ENCODE data around the gene RBL2. TPM values are rescaled to one million over a fixed set of nuclear protein-coding genes. Genes with fewer than 3 reads are reported as not detected.

RBL2 gene
- total and polyA plus RNA-seq, 2 of the 13 experiments (the other 11 are each of a cell fraction or from before 2014, with no cell fraction given), result 41.2 to 60.9 TPM

GRCh38 chr16:53509906-53510703 is 75.8 kb downstream of the RBL2 start (continued):
- TF ChIP-seq, protein P1, sequence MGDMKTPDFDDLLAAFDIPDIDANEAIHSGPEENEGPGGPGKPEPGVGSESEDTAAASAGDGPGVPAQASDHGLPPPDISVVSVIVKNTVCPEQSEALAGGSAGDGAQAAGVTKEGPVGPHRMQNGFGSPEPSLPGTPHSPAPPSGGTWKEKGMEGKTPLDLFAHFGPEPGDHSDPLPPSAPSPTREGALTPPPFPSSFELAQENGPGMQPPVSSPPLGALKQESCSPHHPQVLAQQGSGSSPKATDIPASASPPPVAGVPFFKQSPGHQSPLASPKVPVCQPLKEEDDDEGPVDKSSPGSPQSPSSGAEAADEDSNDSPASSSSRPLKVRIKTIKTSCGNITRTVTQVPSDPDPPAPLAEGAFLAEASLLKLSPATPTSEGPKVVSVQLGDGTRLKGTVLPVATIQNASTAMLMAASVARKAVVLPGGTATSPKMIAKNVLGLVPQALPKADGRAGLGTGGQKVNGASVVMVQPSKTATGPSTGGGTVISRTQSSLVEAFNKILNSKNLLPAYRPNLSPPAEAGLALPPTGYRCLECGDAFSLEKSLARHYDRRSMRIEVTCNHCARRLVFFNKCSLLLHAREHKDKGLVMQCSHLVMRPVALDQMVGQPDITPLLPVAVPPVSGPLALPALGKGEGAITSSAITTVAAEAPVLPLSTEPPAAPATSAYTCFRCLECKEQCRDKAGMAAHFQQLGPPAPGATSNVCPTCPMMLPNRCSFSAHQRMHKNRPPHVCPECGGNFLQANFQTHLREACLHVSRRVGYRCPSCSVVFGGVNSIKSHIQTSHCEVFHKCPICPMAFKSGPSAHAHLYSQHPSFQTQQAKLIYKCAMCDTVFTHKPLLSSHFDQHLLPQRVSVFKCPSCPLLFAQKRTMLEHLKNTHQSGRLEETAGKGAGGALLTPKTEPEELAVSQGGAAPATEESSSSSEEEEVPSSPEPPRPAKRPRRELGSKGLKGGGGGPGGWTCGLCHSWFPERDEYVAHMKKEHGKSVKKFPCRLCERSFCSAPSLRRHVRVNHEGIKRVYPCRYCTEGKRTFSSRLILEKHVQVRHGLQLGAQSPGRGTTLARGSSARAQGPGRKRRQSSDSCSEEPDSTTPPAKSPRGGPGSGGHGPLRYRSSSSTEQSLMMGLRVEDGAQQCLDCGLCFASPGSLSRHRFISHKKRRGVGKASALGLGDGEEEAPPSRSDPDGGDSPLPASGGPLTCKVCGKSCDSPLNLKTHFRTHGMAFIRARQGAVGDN (CRISPR knock-in tag; IDR thresholded peaks at IDR 0.05), result peak; percentile 79
- TF ChIP-seq ZNF547 (CRISPR knock-in tag; IDR thresholded peaks at IDR 0.05) (no peak), ZNF432 (CRISPR knock-in tag; IDR thresholded peaks at IDR 0.05; ENCODE audit: borderline replicate concordance) (no peak), ZNF205 (CRISPR knock-in tag; IDR thresholded peaks at IDR 0.05) (no peak), RARA (CRISPR knock-in tag; IDR thresholded peaks at IDR 0.05) (peak; percentile 48; the same call in 1 of the 2 replicates), GATAD2A (CRISPR knock-in tag; IDR thresholded peaks at IDR 0.05) (peak; percentile 50), MEIS1 (CRISPR knock-in tag; IDR thresholded peaks at IDR 0.05; ENCODE audit: borderline replicate concordance) (peak; percentile 57; the same call in 1 of the 2 replicates), ASH2L (IDR thresholded peaks at IDR 0.05; ENCODE audit: insufficient read length, low read depth, low read length) (peak; percentile 58), SMC3 (IDR thresholded peaks at IDR 0.05; ENCODE audit: low read length) (peak; percentile 85), NR3C1 (CRISPR knock-in tag; IDR thresholded peaks at IDR 0.05) (no peak), TIGD3 (CRISPR knock-in tag; IDR thresholded peaks at IDR 0.05; ENCODE audit: borderline replicate concordance) (0 out of 2 replicates have a peak, but pooled peaks have one; percentile 65), ZSCAN20 (CRISPR knock-in tag; IDR thresholded peaks at IDR 0.05; ENCODE audit: borderline replicate concordance) (no peak), MAFF (IDR thresholded peaks at IDR 0.05; ENCODE audit: low read depth, low read length) (no peak), ZNF335 (CRISPR knock-in tag; IDR thresholded peaks at IDR 0.05) (0 out of 2 replicates have a peak, but pooled peaks have one; percentile 51), SMYD3 (CRISPR knock-in tag; IDR thresholded peaks at IDR 0.05) (no peak), SOX13 (IDR thresholded peaks at IDR 0.05) (no peak), SOX13 (CRISPR knock-in tag; conservative IDR thresholded peaks at IDR 0.05 in 1 of 2, IDR thresholded peaks at IDR 0.05 in 1 of 2) (peak; percentile 27 to 44; a peak in 1 of 4 replicates), KDM6A (CRISPR knock-in tag; IDR thresholded peaks at IDR 0.05; ENCODE audit: low read depth) (0 out of 2 replicates have a peak, but pooled peaks have one; percentile 32)
- TF ChIP-seq, protein P2, sequence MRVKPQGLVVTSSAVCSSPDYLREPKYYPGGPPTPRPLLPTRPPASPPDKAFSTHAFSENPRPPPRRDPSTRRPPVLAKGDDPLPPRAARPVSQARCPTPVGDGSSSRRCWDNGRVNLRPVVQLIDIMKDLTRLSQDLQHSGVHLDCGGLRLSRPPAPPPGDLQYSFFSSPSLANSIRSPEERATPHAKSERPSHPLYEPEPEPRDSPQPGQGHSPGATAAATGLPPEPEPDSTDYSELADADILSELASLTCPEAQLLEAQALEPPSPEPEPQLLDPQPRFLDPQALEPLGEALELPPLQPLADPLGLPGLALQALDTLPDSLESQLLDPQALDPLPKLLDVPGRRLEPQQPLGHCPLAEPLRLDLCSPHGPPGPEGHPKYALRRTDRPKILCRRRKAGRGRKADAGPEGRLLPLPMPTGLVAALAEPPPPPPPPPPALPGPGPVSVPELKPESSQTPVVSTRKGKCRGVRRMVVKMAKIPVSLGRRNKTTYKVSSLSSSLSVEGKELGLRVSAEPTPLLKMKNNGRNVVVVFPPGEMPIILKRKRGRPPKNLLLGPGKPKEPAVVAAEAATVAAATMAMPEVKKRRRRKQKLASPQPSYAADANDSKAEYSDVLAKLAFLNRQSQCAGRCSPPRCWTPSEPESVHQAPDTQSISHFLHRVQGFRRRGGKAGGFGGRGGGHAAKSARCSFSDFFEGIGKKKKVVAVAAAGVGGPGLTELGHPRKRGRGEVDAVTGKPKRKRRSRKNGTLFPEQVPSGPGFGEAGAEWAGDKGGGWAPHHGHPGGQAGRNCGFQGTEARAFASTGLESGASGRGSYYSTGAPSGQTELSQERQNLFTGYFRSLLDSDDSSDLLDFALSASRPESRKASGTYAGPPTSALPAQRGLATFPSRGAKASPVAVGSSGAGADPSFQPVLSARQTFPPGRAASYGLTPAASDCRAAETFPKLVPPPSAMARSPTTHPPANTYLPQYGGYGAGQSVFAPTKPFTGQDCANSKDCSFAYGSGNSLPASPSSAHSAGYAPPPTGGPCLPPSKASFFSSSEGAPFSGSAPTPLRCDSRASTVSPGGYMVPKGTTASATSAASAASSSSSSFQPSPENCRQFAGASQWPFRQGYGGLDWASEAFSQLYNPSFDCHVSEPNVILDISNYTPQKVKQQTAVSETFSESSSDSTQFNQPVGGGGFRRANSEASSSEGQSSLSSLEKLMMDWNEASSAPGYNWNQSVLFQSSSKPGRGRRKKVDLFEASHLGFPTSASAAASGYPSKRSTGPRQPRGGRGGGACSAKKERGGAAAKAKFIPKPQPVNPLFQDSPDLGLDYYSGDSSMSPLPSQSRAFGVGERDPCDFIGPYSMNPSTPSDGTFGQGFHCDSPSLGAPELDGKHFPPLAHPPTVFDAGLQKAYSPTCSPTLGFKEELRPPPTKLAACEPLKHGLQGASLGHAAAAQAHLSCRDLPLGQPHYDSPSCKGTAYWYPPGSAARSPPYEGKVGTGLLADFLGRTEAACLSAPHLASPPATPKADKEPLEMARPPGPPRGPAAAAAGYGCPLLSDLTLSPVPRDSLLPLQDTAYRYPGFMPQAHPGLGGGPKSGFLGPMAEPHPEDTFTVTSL (CRISPR knock-in tag; IDR thresholded peaks at IDR 0.05; ENCODE audit: borderline replicate concordance), result peak; percentile 21; the same call in 1 of the 2 replicates

Data from HepG2 (cell line).